Measurements from ENCODE around the gene NBPF1. TPM values are rescaled to one million over a fixed set of nuclear protein-coding genes. Genes with fewer than 3 reads are reported as not detected.
"Not testable (repeated sequence)": the region's sequence is repeated elsewhere in the genome, so short reads cannot be mapped to it uniquely, and the experiment has no call there.

NBPF1 gene
- total RNA-seq, 1 experiment from 2014 or later: 46.0 TPM

DNA sequence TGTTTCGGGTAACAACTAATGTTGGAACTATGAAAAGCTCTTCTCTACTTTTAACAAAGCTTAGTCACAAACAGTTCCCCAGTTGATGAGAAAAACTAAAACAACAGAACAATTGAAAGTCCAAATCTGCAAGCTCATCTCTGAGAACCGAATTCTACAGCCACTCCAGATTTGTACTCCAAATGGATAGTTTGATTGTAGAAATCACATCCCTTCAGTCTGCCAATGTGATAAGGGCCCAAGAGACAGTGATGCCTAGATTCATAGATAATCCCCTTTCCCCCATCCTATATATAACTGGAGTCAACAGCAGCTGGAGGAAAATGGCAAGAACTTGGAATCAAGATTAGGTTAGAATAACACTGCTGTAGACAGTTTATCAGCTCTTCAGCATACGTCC lies 85.0 kb downstream of the NBPF1 start:
- DNase-seq (ENCODE audit: low read depth, low spot score); ATAC-seq; RAD21 ChIA-PET (ENCODE audit: low non-redundant PET in 1 of 2, low total read pairs in 2 of 2, uncharacterized antibody in 2 of 2, unreplicated experiment in 2 of 2); H3K9ac ChIP-seq (ENCODE audit: low read length); CTCF ChIA-PET; BruUV-seq (replicated peaks); H3K4me2 ChIP-seq (ENCODE audit: low read length); H3K9me3 ChIP-seq (ENCODE audit: control insufficient read depth in 1 of 2, insufficient read depth in 1 of 2, low read depth in 1 of 2, low read length in 2 of 2); H4K20me1 ChIP-seq (ENCODE audit: insufficient read depth); H3K4me3 ChIP-seq (replicated peaks in 1 of 2; ENCODE audit: low read depth in 1 of 2, low read length in 2 of 2); H3K27ac ChIP-seq (ENCODE audit: low read depth, low read length); H3K9me2 ChIP-seq (ENCODE audit: insufficient read depth); H3K79me2 ChIP-seq (ENCODE audit: insufficient read depth, low read length); H2AFZ ChIP-seq (ENCODE audit: low read depth, low read length, poor library complexity, severe bottlenecking); H3K27me3 ChIP-seq (ENCODE audit: insufficient read depth, low read length); H3K36me3 ChIP-seq (ENCODE audit: control insufficient read depth in 1 of 2, insufficient read depth in 2 of 2, low read length in 2 of 2); H3K4me1 ChIP-seq (ENCODE audit: control insufficient read depth in 1 of 2, insufficient read depth in 2 of 2, low read length in 2 of 2); intact Hi-C loops (cut with micrococcal nuclease); POLR2A ChIA-PET: not testable (repeated sequence)

DNA sequence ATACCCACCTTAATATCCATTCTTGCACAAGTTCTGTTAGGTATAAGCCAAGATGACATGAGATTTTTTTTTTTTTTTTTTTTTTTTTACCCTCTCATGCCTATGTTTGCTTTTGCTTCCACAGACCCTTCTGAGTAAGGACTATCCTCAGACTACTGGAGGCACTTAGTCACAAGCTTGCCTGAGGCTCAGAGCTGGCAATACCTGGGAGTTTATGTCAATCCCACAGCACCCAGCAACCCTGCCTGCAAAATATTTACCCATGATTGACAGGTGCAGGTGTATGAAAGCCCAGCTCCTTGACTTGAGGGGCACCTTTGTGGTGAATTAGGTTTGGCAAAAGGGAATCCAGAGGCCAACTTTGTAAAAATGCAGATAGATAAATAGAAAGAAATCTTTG lies 87.6 kb downstream of the NBPF1 start:
- H3K27ac ChIP-seq (ENCODE audit: low read depth, low read length); H3K27me3 ChIP-seq (ENCODE audit: insufficient read depth, low read length); H3K36me3 ChIP-seq (ENCODE audit: control insufficient read depth in 1 of 2, insufficient read depth in 2 of 2, low read length in 2 of 2); RAD21 ChIA-PET (ENCODE audit: low non-redundant PET in 1 of 2, low total read pairs in 2 of 2, uncharacterized antibody in 2 of 2, unreplicated experiment in 2 of 2); H3K79me2 ChIP-seq (ENCODE audit: insufficient read depth, low read length); H3K4me3 ChIP-seq (replicated peaks in 1 of 2; ENCODE audit: low read depth in 1 of 2, low read length in 2 of 2); H3K9ac ChIP-seq (ENCODE audit: low read length); BruUV-seq (replicated peaks); DNase-seq (ENCODE audit: low read depth, low spot score); H3K9me3 ChIP-seq (ENCODE audit: control insufficient read depth in 1 of 2, insufficient read depth in 1 of 2, low read depth in 1 of 2, low read length in 2 of 2); POLR2A ChIA-PET; CTCF ChIA-PET; H4K20me1 ChIP-seq (ENCODE audit: insufficient read depth); ATAC-seq; H2AFZ ChIP-seq (ENCODE audit: low read depth, low read length, poor library complexity, severe bottlenecking); H3K9me2 ChIP-seq (ENCODE audit: insufficient read depth); H3K4me1 ChIP-seq (ENCODE audit: control insufficient read depth in 1 of 2, insufficient read depth in 2 of 2, low read length in 2 of 2); H3K4me2 ChIP-seq (ENCODE audit: low read length); intact Hi-C loops (cut with micrococcal nuclease): not testable (repeated sequence)

DNA sequence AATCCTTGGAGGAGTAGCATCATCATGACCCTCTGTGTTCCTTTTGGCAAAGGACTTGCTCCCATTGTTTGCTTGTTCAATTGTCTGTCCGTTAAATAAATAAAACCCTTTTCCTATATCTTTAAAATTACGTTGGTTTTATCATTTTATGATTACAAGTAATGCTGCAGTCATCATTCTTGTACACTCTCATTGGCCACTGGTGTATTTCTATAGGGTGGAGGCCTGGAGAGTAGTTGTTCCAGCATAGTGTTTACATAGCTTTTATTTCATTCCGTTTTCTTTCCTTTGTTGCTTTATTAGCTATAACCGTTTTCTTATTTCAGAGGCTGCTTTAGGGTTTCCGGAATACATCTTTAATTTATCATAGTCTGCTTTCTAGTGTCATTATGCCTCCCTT lies 91.7 kb downstream of the NBPF1 start:
- H4K20me1 ChIP-seq (ENCODE audit: insufficient read depth); H3K79me2 ChIP-seq (ENCODE audit: insufficient read depth, low read length); H3K9me3 ChIP-seq (ENCODE audit: control insufficient read depth in 1 of 2, insufficient read depth in 1 of 2, low read depth in 1 of 2, low read length in 2 of 2); H3K9me2 ChIP-seq (ENCODE audit: insufficient read depth); CTCF ChIA-PET; DNase-seq (ENCODE audit: low read depth, low spot score); BruUV-seq (replicated peaks); H3K4me3 ChIP-seq (replicated peaks in 1 of 2; ENCODE audit: low read depth in 1 of 2, low read length in 2 of 2); ATAC-seq; H3K4me1 ChIP-seq (ENCODE audit: control insufficient read depth in 1 of 2, insufficient read depth in 2 of 2, low read length in 2 of 2); H2AFZ ChIP-seq (ENCODE audit: low read depth, low read length, poor library complexity, severe bottlenecking); POLR2A ChIA-PET; H3K4me2 ChIP-seq (ENCODE audit: low read length); H3K36me3 ChIP-seq (ENCODE audit: control insufficient read depth in 1 of 2, insufficient read depth in 2 of 2, low read length in 2 of 2); H3K9ac ChIP-seq (ENCODE audit: low read length); H3K27me3 ChIP-seq (ENCODE audit: insufficient read depth, low read length); intact Hi-C loops (cut with micrococcal nuclease); H3K27ac ChIP-seq (ENCODE audit: low read depth, low read length); RAD21 ChIA-PET (ENCODE audit: low non-redundant PET in 1 of 2, low total read pairs in 2 of 2, uncharacterized antibody in 2 of 2, unreplicated experiment in 2 of 2): not testable (repeated sequence)
